ENCODE results near the gene CISD3.

Gene CISD3

DNA sequence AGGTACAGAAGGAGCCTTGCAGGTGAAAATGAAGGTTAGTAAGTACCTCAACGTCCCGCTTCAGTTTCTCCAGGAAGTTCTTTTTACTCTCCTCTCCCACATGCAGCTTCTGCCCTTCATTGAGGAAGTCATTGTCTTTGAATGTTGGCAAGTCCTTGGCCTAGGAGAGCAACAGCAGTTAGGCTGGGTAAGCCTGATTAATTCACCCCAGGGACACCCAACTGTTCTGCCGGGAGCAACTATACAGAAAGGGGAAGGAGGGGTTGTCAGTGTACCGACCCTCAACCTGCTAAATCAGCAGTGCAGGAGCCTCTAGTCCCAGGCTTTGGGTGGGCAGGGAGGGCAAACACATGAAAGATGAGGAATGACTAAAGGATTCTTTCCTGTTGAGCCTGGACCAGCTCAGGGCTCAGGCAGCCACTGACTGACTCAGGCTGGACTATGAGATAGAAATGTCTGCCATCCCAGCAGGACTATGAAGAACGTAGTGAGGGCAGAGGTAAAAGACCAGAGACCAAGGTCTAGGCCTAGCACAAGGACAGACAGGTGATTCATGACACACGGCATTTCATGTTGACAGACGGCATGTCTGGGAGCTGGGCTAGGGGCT, 47.6 kb downstream of the CISD3 start:
- Histone ChIP-seq H3K27ac (no peak overlapping the region), H3K36me3 (ENCODE audit: insufficient read depth, low read length) (peaks cover 87% of the 10 kb centered on the region), H3K4me3 (no peak overlapping the region), H3K9ac (ENCODE audit: insufficient read length) (no peak overlapping the region), H3K9me3 (ENCODE audit: low read depth, low read length) (no peaks in the 10 kb centered on the region)
- TF ChIP-seq FOXP2 (optimal IDR thresholded peaks at IDR 0.05; ENCODE audit: control extremely low read depth, extremely low read length, insufficient read depth) (no peak), EZH2 (IDR thresholded peaks at IDR 0.05) (no peak), POLR2AphosphoS5 (IDR thresholded peaks at IDR 0.05; ENCODE audit: borderline replicate concordance, low read depth, low read length) (no peak)
- no peak for DNase-seq (ENCODE audit: low read depth, low spot score)

DNA sequence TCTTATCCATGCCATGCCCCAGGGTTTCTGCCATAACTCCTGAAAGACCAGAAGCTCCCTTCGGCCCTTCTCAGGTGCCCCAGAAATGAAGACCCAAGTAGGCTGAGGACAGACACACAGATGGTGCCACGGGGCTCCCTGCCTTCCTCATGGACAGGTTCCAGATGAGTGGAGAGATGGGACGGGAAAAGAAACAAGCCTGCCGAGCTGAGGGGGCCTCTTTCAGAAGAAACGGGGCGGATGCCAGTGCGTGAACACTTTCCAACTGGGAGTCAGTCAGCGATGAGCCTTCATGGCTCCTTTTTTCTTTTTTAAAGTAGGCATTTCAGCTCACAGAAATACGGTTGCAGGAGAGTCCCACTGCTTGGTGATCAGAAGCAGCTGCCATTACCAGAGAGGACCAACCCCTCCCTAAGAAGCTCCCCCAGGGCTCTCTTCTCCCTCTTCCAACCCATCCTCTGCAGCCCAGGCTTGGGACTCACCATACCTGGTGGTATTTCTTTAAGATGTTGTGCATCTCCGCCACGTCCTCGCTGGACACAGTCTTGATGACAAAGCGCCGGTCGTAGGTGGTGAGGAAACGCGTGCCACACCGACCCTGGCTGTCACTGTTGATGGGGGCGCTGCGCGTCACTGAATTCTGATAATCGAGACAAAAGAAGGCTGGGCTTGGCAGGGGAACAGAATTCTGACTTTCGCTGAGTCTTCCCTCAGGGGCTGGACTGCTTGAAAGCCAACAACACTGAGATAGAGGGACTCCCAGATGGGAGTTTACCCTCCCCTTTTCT, 50.0 kb downstream of the CISD3 start:
- Histone ChIP-seq H3K9me3 (ENCODE audit: low read depth, low read length) (no peaks in the 10 kb centered on the region), H3K9ac (ENCODE audit: insufficient read length) (no peak overlapping the region), H3K36me3 (ENCODE audit: insufficient read depth, low read length) (peaks cover 89% of the 10 kb centered on the region), H3K4me3 (no peak overlapping the region), H3K27ac (no peak overlapping the region)
- TF ChIP-seq FOXP2 (optimal IDR thresholded peaks at IDR 0.05; ENCODE audit: control extremely low read depth, extremely low read length, insufficient read depth): no peak
- no peak for TF ChIP-seq POLR2AphosphoS5 (IDR thresholded peaks at IDR 0.05; ENCODE audit: borderline replicate concordance, low read depth, low read length)
- no peak for TF ChIP-seq EZH2 (IDR thresholded peaks at IDR 0.05)
- no peak for DNase-seq (ENCODE audit: low read depth, low spot score)

DNA sequence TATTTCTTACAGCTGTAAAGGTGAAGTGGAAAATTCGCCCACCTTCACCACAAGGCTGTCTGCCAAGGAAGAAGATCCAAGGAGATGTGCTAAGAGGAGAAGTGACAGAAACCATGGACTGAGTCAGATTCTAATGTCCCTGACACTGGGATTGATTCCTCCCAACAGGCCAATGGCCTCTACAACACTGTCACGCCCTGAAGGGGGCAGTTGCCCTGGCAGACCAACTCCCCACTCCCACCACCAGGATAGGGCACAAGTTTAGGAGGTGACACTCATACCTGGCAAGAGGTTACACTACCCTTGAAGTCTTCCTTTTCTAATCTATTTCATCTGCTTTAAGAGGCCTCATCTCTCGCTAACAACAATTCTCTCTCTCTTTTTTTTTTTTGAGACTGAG, 53.1 kb downstream of the CISD3 start:
- TF ChIP-seq FOXP2 (optimal IDR thresholded peaks at IDR 0.05; ENCODE audit: control extremely low read depth, extremely low read length, insufficient read depth) (no peak), POLR2AphosphoS5 (IDR thresholded peaks at IDR 0.05; ENCODE audit: borderline replicate concordance, low read depth, low read length) (no peak), EZH2 (IDR thresholded peaks at IDR 0.05) (no peak)
- Histone ChIP-seq H3K36me3 (ENCODE audit: insufficient read depth, low read length) (peaks cover 77% of the 10 kb centered on the region), H3K9ac (ENCODE audit: insufficient read length) (no peak overlapping the region), H3K9me3 (ENCODE audit: low read depth, low read length) (no peaks in the 10 kb centered on the region), H3K4me3 (no peak overlapping the region), H3K27ac (no peak overlapping the region)
- DNase-seq (ENCODE audit: low read depth, low spot score): no peak

Measured in SK-N-MC (cell line).